Ureter (tissue), 1 donor: ENCODE measurements around the gene TRPC4. TPM values are rescaled to one million over a fixed set of nuclear protein-coding genes. Genes with fewer than 3 reads are reported as not detected.
"Not testable (repeated sequence)": the region's sequence is repeated elsewhere in the genome, so short reads cannot be mapped to it uniquely, and the experiment has no call there.

Experiments used
- DNase-seq: peaks from one replicate; pipeline ENCODE4 v3.0.0-alpha.2; 2020; ENCODE audit warnings: low spot score
- total RNA-seq: library from RNA; stranded (reverse); gene quantifications from one replicate; pipeline ENCODE4 v1.2.4, GENCODE V29; 2023
- donor health status: DM: yes; HTN: yes; CAD: no.

Gene TRPC4
- total RNA-seq, 1 donor from 2014 or later, result 3.4 TPM

DNA sequence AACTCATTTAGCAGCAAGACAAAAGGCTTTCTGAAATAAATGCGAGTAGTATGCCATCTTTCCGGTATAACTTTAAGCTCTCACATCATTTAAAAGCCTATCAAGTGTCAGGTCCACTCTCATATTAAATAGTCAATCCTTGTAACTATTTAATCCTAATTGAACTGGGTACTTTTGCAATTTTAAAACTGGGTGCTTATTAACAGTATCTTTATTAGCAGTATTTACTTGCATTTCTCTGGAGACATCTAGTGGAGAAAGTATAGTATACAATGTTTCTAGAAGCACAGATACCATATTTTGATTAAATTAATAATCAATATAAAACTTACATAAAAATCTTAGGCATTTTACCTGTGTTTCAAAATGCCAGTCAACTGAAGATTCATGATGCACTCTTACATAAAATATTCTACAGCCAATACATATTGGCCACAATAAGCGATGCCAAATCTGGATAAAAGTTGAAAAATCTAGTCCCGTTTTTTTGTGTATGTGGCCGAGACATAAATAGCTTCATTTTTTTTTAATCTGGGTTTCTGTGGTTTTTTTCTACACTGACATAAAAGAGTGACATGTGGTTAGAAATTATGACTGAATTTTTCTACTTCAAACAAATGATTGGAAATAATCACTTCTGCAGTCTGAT lies 266.7 kb downstream of the TRPC4 start:
- DNase-seq, result no peak

DNA sequence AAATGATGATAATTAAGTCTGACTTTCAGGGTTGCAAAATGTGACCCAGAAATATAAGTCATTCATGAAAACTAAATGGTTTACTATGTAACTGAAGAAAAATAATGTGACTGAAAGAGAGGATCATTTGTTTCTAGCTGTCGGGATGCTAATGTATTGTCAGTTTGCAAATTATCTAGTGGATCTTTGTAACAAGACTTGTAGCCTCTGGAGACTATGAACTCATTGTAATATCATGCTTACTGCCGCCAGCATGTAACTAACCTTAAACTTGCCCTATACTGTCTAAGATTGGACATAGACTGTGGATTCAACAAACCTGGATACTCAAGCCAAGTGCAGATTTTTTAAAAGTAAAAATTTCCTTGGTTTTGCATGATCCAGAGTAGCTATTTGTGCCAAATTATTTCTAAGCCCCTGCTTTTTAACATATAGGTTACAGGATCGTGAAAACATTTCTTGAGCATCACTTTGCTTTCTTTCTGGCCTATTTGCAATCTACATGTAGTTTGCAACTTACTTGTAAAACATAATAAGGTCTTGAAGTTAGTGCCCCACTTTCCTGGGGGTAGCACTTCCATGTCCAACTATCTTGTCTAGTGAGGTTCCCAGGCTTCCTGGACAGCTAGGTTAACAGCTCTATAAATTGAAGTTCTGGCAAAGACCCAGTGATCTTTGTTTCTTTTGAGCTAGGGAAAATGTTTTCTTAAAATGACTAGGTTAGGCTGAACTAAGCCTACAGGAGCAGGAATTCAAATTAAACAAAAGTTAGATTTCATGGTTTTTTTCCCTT lies 267.7 kb downstream of the TRPC4 start:
- no peak for DNase-seq

DNA sequence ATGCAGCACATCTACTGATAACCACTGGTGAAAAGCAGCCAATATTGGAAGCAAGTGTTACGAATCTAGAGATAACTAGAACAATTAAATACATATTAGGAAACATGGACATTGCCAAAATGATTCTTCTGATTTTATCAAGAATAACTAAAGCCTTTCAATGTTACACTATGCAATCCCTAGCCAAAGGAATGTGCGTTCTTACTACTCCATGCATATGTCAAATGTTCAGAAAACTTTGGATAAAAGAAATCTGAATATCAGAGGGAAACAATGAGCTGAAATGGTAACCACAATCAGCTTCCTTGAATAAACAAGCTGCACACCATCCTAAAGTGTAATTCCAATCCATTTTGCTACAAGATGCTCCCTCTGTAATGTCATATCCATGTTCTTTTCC lies 270.1 kb downstream of the TRPC4 start:
- no peak for DNase-seq

DNA sequence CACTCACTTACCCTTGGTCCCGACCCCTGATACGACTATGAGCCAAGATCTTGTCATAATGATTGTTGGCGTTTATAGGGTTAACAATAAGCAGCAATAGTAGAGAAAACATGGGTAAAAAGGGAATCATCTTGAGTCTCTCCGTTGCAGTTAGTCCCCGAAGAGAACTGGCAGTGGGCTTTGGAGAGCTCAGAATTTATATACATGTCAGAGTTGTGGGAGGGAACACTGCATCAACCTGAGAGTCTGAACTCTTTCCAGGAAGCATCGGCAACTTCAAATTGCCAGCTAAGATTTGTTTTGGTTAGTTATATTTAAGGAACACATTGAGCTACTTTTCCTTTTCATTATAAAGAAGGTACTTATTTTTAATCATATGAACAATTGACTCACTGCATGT lies 271.0 kb downstream of the TRPC4 start, which contains the start of gene POSTN:
Gene POSTN, minus strand, starts transcription at position 172 of the 400 bp plus-strand sequence. Its CDS starts 42 bp downstream, at position 130.
- DNase-seq, result no peak

DNA sequence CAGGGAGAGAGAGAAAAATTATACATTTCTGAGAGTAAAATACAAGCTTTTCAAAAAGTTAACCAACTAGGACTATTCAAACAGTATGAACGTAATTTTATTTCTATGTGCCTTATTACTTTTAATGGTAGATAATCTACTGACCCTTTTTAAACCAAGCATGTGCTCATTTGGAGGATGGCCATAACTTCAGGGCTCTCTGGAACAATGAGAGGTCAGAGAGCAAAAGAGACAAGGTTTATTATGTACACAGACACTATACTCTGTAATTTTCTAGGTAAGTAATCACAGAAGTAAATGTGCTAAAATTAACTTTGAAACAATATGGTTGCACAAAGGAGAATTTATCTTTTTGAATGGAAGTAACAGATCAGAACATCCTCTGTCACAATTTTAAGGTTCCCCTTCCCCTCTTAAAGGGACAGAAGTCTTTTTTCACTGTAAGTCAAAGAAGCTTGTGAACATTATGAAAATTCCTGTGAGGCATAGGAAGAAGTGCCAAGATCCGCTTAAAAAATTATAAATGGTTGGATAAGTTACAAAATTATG lies 272.0 kb downstream of the TRPC4 start:
- no peak for DNase-seq

DNA sequence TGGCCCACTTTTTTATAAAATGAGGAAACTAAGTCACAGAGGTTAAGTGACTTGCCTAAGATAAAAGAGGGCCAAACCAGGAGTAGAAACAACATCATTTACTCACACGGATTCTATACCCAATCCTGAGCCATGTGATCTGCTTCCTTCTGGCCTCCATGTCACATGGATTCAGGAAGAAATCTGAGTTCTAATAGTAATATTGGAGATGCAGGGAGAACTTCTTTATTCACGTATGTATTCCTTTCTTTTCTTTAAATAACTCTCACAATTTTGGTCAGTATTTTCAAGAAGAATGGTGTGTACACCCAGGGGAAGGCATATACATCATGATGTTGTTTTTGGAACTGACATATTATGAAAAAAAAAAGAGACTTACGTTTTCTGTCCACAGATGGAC lies 272.8 kb downstream of the TRPC4 start:
- no peak for DNase-seq

DNA sequence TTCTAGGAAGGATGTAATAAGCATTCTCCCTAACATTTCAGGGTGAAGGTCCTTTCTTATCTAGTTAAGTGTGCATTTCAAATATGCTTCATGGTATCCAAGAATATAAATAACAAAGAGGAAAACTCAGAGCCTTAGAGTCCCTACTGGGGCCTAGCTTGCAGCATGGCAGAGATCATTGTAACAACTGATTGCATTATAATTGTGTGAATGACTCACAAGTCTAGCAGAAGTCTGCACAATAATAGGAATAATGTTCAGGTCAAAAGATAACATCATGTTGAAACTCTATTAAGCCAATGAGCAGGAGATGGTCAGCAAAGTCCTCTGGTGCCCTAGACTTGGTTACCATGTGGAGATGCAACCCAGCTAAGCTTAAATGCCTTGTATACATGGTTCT lies 274.4 kb downstream of the TRPC4 start:
- no peak for DNase-seq

DNA sequence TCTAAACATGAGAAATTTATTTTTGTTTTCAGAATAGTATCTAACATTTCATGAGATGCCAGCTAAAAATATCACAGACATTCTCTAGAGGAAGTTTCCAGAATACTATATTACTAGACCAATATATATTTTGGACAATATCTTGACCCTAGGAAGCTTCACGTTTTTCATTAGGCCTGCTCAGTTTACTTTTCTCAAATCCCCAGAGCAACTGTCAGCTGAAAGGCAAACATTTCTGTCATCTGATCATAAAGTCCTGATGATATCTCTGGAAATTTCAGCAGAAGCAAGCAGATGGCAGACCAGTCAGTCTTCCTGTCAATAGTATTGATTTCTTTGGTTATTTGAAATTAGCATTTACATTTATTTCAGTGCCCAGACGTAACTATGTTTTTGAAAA lies 275.0 kb downstream of the TRPC4 start:
- DNase-seq, result no peak

DNA sequence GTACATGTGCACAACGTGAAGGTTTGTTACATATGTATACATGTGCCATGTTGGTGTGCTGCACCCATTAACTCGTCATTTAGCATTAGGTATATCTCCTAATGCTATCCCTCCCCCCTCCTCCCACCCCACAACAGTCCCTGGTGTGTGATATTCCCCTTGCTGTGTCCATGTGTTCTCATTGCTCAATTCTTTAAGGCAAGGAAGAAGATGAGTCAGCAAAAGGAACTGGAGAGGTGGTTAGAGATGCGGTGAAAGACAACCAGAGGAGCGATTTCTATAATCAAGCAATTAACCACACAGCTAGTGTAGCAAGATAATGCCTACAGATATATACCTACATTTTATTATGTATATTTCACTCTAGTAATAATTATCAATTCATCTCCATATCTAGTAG lies 280.2 kb downstream of the TRPC4 start:
- DNase-seq, result not testable (repeated sequence)

DNA sequence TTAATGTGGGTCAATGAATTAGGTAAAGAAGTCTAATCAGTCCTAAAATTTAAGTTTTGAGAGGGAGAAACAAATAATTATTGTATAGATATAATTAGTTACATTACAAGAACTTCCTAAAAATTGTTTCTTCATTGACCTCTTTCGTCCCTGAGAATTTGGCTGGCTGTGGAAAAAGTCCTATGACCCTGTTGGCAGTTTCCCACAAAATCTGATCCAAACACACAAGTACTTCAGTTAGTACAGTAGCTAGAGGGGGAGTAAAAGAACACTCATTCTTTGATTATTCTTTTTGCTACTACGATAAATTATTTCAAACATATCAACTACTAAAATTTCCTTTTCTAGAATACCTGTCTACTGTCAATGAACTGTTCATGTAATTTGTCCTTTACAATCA lies 282.3 kb downstream of the TRPC4 start:
- DNase-seq, result no peak
